GM21515 (cell line): ENCODE measurements around the gene MRTFA.
"Not testable (repeated sequence)": the region's sequence is repeated elsewhere in the genome, so short reads cannot be mapped to it uniquely, and the experiment has no call there.

Experiments
- ATAC-seq: cut with Tn5 transposase; IDR thresholded peaks from one replicate; pipeline ENCODE4 v1.9.1; 2021; ENCODE audit not compliant: unreplicated experiment

MRTFA gene

DNA sequence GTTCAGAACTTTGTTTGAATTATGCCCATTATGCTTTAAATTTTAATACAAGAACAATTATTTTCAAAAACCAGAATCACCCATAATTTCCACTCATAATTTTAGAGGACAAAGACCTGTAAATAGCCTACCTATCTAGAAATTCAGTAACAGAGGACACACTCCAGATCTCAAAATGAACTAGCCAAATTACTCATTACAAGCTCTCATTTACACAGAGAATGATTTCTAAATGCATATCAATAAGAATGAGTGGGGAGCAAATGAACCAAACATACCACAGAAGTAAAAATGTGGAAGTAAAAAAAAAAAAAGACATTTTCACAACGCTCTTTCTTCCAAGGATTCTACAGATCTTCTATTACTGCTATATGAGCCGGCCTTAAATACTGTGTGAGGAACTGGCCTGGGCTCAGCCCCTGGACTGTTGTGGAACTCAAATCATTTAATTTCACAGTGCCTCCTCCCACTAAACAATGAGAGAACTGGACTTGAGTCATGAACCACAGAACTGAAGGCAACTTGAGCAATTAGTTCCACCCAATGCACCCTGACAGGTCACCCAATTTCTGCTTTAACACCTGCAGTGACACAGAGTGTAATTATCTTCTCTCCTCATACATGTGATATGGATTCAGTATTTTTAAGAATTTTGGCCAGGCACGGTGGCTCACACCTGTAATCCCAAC is 8.0 kb downstream of the MRTFA start:
- ATAC-seq: no peak

GRCh38 chr22:40627612-40628011 is 8.9 kb downstream of the MRTFA start:
- no peak for ATAC-seq

DNA sequence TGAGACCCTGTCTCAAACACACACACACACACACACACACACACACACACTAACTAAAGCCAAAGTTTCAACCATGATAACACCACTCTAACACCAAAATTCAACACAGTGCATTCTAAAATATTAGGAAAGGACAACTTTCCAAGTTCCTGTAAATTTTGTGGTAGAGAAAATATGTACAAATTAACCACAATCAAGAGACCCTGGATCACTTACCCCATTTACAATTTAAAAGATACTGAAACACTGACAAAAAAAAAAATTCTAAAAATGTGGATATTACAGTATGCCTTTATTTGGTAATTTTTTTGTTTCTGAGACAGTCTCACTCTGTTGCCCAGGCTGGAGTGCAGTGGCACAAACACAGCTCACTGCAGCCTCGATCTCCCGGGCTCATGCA is 9.7 kb downstream of the MRTFA start:
- ATAC-seq: no peak

DNA sequence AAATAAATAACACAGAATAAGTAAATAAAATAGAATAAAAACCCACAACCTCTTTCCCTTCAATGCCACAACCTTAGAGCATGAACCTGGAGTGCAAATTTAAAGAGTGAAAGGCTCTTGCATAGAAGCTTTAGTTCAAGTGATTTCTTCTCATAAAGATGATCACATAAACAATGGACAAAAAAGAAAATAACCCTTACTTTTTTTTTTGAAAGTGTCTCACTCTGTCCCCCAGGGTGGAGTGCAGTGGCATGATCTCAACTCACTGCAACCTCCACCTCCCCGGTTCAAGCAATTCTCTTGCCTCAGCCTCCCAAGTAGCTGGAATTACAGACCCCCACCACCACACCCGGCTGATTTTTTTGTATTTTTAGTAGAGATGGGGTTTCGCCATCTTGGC is 10.7 kb downstream of the MRTFA start:
- ATAC-seq: not testable (repeated sequence)

DNA sequence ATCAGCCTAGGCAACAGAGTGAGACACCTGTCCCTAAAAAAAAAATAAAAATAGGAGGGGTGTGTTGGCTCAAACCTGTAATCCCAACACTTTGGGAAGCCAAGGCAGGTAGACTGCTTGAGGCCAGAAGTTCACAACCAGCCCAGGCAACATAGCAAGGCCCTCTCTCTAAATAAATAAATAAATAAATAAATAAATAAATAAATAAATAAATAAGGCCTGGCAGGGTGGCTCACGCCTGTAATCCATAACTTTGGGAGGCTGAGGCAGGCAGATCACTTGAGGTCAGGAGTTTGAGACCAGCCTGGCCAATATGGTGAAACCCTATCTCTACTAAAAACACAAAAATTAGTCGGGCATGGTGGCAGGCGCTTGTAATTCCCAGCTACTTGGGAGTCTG is 11.2 kb downstream of the MRTFA start:
- ATAC-seq: not testable (repeated sequence)

GRCh38 chr22:40624770-40625169 is 11.7 kb downstream of the MRTFA start:
- no peak for ATAC-seq

- ATAC-seq: no peak
Observed at GRCh38 chr22:40621309-40622151, 15.0 kb downstream of the MRTFA start.

- no peak for ATAC-seq
Observed at GRCh38 chr22:40620464-40621046, 16.0 kb downstream of the MRTFA start.

GRCh38 chr22:40618400-40618799 is 18.1 kb downstream of the MRTFA start:
- ATAC-seq: no peak

DNA sequence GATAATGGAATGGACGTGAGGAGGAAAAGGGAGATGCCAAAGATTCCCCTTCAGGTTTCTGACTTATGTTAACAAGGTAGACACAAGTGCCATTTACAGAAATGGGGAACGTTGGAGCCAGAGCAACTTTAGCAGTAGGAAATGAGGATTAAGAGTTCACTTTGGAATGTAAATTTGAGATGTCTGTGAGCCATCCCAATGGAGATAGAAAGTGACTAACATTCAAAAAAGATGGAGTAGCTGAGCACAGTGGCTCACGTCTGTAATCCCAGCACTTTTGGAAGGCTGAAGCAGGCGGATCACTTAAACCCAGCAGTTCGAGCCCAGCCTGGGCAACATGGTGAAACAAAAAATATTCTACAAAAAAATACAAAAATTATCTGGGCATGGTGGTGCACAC is 19.9 kb downstream of the MRTFA start:
- no peak for ATAC-seq

- ATAC-seq: no peak
Observed at GRCh38 chr22:40613067-40613466, 23.5 kb downstream of the MRTFA start.

- ATAC-seq: no peak
Observed at GRCh38 chr22:40612291-40612751, 24.2 kb downstream of the MRTFA start.

DNA sequence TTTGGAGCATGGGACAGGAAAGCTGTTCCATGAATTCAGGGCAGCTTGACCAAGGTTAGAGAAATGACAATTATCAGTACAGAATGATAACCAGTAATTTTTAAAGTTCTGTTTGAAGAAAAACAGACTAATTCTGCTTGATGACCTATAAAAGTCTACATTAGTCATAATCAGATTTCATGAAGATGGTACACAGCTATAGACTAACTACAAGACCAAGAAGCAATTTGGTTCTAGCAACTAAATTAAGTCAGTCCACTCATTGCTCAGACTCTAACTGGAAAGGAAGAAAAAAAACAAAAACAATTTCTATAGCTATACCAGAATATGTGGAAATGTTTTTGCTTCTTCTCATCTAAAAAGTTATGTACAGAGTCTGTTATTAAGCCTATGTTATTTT is 24.9 kb downstream of the MRTFA start:
- ATAC-seq: no peak

- ATAC-seq: no peak
Observed at GRCh38 chr22:40610329-40610850, 26.1 kb downstream of the MRTFA start.

DNA sequence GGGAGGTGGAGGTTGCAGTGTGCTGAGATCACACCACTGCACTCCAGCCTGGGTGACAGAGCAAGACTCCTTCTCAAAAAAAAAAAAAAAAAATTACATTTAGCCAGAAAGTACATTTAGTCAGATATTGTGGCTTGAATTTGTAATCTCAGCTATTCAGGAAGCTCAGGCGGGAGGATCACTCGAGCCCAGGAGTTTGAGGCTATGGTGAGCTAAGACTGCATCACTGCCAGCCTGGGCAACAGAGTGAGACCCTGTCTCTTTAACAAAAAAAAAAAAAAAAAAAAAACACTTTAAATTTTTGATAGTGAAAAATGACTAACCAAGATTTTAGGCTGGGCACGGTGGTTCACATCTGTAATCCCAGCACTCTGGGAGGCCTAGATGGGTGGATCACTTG is 27.3 kb downstream of the MRTFA start:
- ATAC-seq: no peak

DNA sequence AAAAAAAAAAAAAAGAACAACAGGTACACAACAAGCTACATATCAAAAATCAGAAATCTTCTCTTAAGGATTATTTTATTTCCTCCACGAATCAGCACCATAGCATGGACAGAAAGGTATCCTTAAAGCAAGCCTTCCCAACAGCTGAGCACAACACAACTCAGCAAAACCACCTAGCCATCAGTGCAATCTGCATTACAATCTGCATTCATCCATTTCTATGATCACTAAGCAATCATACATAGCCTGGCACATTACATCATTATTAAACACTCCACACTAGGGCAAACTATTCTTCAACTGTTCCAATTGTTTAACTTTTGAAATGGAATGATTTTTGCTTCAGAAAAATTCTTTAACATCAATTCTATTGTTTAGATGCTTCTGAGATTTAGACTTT is 29.0 kb downstream of the MRTFA start:
- no peak for ATAC-seq

- no peak for ATAC-seq
Observed at GRCh38 chr22:40606306-40606705, 30.2 kb downstream of the MRTFA start.

GRCh38 chr22:40605761-40606160 is 30.8 kb downstream of the MRTFA start:
- no peak for ATAC-seq

DNA sequence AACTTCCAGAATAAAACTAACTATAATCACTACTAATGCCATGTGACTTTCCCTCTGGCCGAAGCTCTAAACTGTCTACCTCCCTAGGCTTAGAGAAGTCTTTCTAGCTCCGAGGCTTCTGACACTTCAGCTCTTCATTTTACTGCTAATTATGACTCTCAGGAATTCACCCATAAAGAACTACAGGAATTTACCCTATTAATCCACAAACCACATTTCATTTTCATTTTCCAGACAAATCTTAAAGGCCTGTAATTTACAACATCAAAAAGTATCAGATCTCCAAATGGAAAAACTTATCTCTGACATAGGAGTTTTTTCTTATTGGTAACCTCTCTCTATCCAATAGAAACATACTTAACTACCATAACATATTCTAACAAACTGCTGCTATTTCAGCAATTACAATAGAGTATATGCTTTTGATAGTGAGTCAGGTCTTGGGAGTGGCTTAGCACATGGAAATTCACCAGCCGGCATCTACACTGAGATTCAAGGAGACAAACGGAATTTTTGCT is 33.4 kb downstream of the MRTFA start:
- no peak for ATAC-seq

GRCh38 chr22:40602231-40602630 is 34.3 kb downstream of the MRTFA start:
- ATAC-seq: no peak

DNA sequence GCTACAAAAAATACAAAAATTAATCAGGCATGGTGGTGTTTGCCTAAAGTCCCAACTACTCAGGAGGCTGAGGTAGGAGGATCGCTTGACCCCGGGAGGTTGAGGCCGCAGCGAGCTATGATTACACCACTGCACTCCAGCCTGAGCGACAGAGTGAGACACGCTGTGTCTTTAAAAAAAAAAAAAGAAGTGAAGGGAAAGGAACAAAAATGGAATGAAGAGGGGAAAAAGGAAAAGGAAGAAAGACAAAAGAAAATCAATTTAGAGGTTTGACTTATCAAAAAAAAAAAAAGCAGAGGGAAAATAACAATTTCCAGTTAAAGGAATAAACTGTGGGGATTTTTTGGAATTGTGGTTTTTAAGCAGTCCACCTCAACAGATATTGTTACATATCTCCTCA is 36.8 kb downstream of the MRTFA start:
- ATAC-seq: no peak

DNA sequence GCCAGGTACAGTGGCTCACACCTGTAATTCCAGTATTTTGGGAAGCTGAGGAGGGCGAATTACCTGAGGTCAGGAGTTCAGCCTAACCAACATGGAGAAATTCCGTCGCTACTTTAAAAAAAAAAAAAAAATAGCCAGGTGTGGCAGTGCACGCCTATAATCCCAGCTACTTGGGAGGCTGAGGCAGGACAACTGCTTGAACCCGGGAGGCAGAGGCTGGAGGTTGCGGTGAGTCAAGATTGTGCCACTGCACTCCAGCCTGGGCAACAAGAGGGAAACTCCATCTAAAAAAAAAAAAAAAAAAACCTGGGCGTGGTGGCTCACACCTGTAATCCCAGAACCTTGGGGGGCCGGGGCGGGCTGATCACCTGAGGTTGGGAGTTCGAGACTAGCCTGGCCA is 37.8 kb downstream of the MRTFA start:
- ATAC-seq: not testable (repeated sequence)
